SK-N-SH (cell line): ENCODE results near the gene ACAP2. TPM values are rescaled to one million over a fixed set of nuclear protein-coding genes. Genes with fewer than 3 reads are reported as not detected.
A peak's percentile ranks its signal among the peaks of the same experiment; 100 is the strongest.

ENCODE experiments used
- CTCF ChIA-PET: fragments of 300-600, 350-600 bp; formaldehyde crosslinking; extraction: SDS; loops from one replicate; lab custom pipeline; 2021; lab: Yijun Ruan, JAX
- POLR2A ChIA-PET: fragments of 350-600 bp; sonication (Branson Sonifier 250); formaldehyde crosslinking; extraction: SDS; loops from one replicate; lab custom pipeline; 2020; ENCODE audit warnings: antibody characterized with exemption, inconsistent platforms; lab: Yijun Ruan, JAX
- DNase-seq: peaks from one replicate; pipeline ENCODE4 v3.0.0; 2012
- H2AFZ ChIP-seq: fragments of 200-600 bp; sonication (generic); 2 replicates; pipeline ENCODE4 v1.8.1; 2016; ENCODE audit warnings: antibody characterized with exemption, mild to moderate bottlenecking, low read depth
- H3F3A ChIP-seq: fragments of 200-600 bp; sonication (generic); replicated peaks from 2 replicates; pipeline ENCODE3; 2016; ENCODE audit warnings: antibody characterized with exemption, mild to moderate bottlenecking; ENCODE audit not compliant: insufficient read depth
- H3K27ac ChIP-seq, 2 experiments: fragments of 200-500 bp in 1 of 2; fragments of 200-600 bp in 1 of 2; sonication (Bioruptor generic) in 1 of 2; sonication (generic), shearing (Covaris generic) in 1 of 2; 2 replicates each; pipeline versions ENCODE4 v1.5.1 to v1.6.1; 2014 to 2016; ENCODE audit warnings: low read depth in 2 of 2, inconsistent platforms in 1 of 2, low read length in 1 of 2, mild to moderate bottlenecking in 1 of 2, mixed read lengths in 1 of 2
- H3K27me3 ChIP-seq: fragments of 200-600 bp; sonication (generic), shearing (Covaris generic); 2 replicates; pipeline ENCODE4 v1.6.1; 2016; ENCODE audit warnings: mixed run types; ENCODE audit not compliant: insufficient read depth
- H3K36me3 ChIP-seq, 2 experiments: fragments of 200-500 bp in 1 of 2; fragments of 200-600 bp in 1 of 2; sonication (Bioruptor generic) in 1 of 2; sonication (generic) in 1 of 2; replicated peaks in 1 of 2; 2 replicates each; pipeline versions ENCODE3 to v1.5.1; 2014 to 2016; ENCODE audit warnings: low read length in 1 of 2, mild to moderate bottlenecking in 1 of 2; ENCODE audit not compliant: insufficient read depth in 2 of 2, control insufficient read depth in 1 of 2
- H3K4me1 ChIP-seq, 2 experiments: fragments of 200-500 bp in 1 of 2; fragments of 200-600 bp in 1 of 2; sonication (Bioruptor generic) in 1 of 2; sonication (generic), shearing (Covaris generic) in 1 of 2; 2 replicates each; pipeline versions ENCODE4 v1.5.1 to v1.6.1; 2014 to 2016; ENCODE audit warnings: low read depth in 1 of 2, low read length in 1 of 2, mixed run types in 1 of 2; ENCODE audit not compliant: insufficient read depth in 2 of 2, control insufficient read depth in 1 of 2
- H3K4me2 ChIP-seq: fragments of 200-600 bp; sonication (generic), shearing (Covaris generic); 2 replicates; pipeline ENCODE4 v1.6.1; 2017; ENCODE audit warnings: mixed run types
- H3K4me3 ChIP-seq, 2 experiments: fragments of 200-500 bp in 1 of 2; fragments of 200-600 bp in 1 of 2; sonication (Bioruptor generic) in 1 of 2; sonication (generic), shearing (Covaris generic) in 1 of 2; 2 replicates each; pipeline versions ENCODE4 v1.5.1 to v1.8.1; 2014 to 2016; ENCODE audit warnings: low read depth in 2 of 2, inconsistent platforms in 1 of 2, low read length in 1 of 2, mild to moderate bottlenecking in 1 of 2, mixed read lengths in 1 of 2, moderate library complexity in 1 of 2
- H3K79me2 ChIP-seq: fragments of 200-600 bp; sonication (generic); 2 replicates; pipeline ENCODE4 v1.8.1; 2017; ENCODE audit warnings: mild to moderate bottlenecking; ENCODE audit not compliant: insufficient read depth
- H3K9ac ChIP-seq: fragments of 200-600 bp; sonication (generic); 2 replicates; pipeline ENCODE4 v1.6.1; 2017; ENCODE audit warnings: mixed run types
- H3K9me2 ChIP-seq: fragments of 200-600 bp; sonication (generic); 2 replicates; pipeline ENCODE4 v1.6.1; 2017; ENCODE audit warnings: mixed run types
- H3K9me3 ChIP-seq: fragments of 200-600 bp; sonication (generic); 2 replicates; pipeline ENCODE4 v1.6.1; 2017; ENCODE audit warnings: mixed run types, mild to moderate bottlenecking, moderate library complexity
- H4K20me1 ChIP-seq: fragments of 200-600 bp; sonication (generic); 2 replicates; pipeline ENCODE4 v1.6.1; 2017; ENCODE audit warnings: mild to moderate bottlenecking, mixed run types; ENCODE audit not compliant: insufficient read depth
- ELF1 ChIP-seq: IDR thresholded peaks from 2 replicates; pipeline ENCODE4 v1.4.0; 2012
- EP300 ChIP-seq, 2 experiments: IDR thresholded peaks; 2 replicates each; pipeline versions ENCODE4 v1.4.0 to v1.6.1; 2012; ENCODE audit warnings: borderline replicate concordance in 1 of 2, low read depth in 1 of 2, low read length in 1 of 2
- FOSL2 ChIP-seq: IDR thresholded peaks from 2 replicates; pipeline ENCODE4 v1.4.0; 2012; ENCODE audit warnings: low read depth, mild to moderate bottlenecking, moderate library complexity, borderline replicate concordance
- GABPA ChIP-seq: IDR thresholded peaks from 2 replicates; pipeline ENCODE4 v1.4.0; 2012; ENCODE audit warnings: low read depth, mild to moderate bottlenecking
- IRF3 ChIP-seq: fragments of 150-350 bp; IDR thresholded peaks from 2 replicates; pipeline ENCODE4 v1.6.1; 2016; ENCODE audit warnings: mild to moderate bottlenecking, low read depth, low read length
- JUND ChIP-seq: IDR thresholded peaks from 2 replicates; pipeline ENCODE4 v1.4.0; 2012
- NFIC ChIP-seq: IDR thresholded peaks from 2 replicates; pipeline ENCODE4 v1.4.0; 2012; ENCODE audit warnings: borderline replicate concordance
- POLR2AphosphoS5 ChIP-seq: IDR thresholded peaks from 2 replicates; pipeline ENCODE4 v1.6.1; 2012; ENCODE audit warnings: low read depth, low read length
- RAD21 ChIP-seq: IDR thresholded peaks from 2 replicates; pipeline ENCODE4 v1.6.1; 2012; ENCODE audit warnings: mild to moderate bottlenecking, low read length
- RCOR1 ChIP-seq: fragments of 150-350 bp; IDR thresholded peaks from 2 replicates; pipeline ENCODE4 v1.6.1; 2017; ENCODE audit warnings: antibody characterized with exemption, low read length
- RFX5 ChIP-seq: IDR thresholded peaks from 2 replicates; pipeline ENCODE4 v1.6.1; 2012; ENCODE audit warnings: mild to moderate bottlenecking, improper control_type of control experiment, low read length
- SMC3 ChIP-seq: IDR thresholded peaks from 2 replicates; pipeline ENCODE4 v1.6.1; 2012; ENCODE audit warnings: low read depth, low read length, improper control_type of control experiment
- WGBS: methylation state at CpG from one replicate; pipeline ENCODE4 v1.1.6; 2017; ENCODE audit warnings: low lambda C conversion rate; 5-methylcytosine and 5-hydroxymethylcytosine counted together
- polyA plus RNA-seq, 3 experiments: library from polyadenylated mRNA; depleted of rRNA; stranded (reverse); fragments of >200 nt; gene quantifications; 2 replicates each; pipeline ENCODE4 v1.2.3, GENCODE V29; 2012
- TF ChIP-seq, protein P1 (sequence below): fragments of 150-350 bp; IDR thresholded peaks from 2 replicates; pipeline ENCODE4 v1.6.1; 2017; ENCODE audit warnings: antibody characterized with exemption, low read length, low read depth, borderline replicate concordance
- TF ChIP-seq, protein P2 (sequence below): fragments of 200-600 bp; sonication (generic); IDR thresholded peaks from 2 replicates; pipeline ENCODE4 v1.6.1; 2017; ENCODE audit warnings: antibody characterized with exemption, mild to moderate bottlenecking, moderate library complexity
- TF ChIP-seq, protein P3 (sequence below): IDR thresholded peaks from 2 replicates; pipeline ENCODE4; 2012
- TF ChIP-seq, protein P4 (sequence below): IDR thresholded peaks from 2 replicates; pipeline ENCODE4 v1.4.0; 2012; ENCODE audit warnings: low read depth, borderline replicate concordance

Gene ACAP2
- polyA plus RNA-seq, 1 of the 3 experiments (the other 2 are of a cell fraction) = 6.8 TPM

- TF ChIP-seq, protein P1, sequence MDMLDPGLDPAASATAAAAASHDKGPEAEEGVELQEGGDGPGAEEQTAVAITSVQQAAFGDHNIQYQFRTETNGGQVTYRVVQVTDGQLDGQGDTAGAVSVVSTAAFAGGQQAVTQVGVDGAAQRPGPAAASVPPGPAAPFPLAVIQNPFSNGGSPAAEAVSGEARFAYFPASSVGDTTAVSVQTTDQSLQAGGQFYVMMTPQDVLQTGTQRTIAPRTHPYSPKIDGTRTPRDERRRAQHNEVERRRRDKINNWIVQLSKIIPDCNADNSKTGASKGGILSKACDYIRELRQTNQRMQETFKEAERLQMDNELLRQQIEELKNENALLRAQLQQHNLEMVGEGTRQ = no peak
- Histone ChIP-seq H3K9me2 (no peaks in the 10 kb centered on the region), H3K79me2 (peaks cover 97% of the 10 kb centered on the region), H4K20me1 (peaks cover 34% of the 10 kb centered on the region), H3K4me3 (no peak overlapping the region), H3K4me2 (no peak overlapping the region), H3K4me1 (peaks cover 0 to 3% of the 10 kb centered on the region in 2 experiments; a peak in 2 of 4 replicates), H3K9ac (no peak overlapping the region), H3F3A (no peaks in the 10 kb centered on the region), H3K9me3 (no peaks in the 10 kb centered on the region), H3K27ac (peak overlapping the region in 1 of 2 experiments; percentile 34; a peak in 1 of 4 replicates), H3K36me3 (peaks cover 0 to 2% of the 10 kb centered on the region in 2 experiments), H2AFZ (no peak overlapping the region), H3K27me3 (no peaks in the 10 kb centered on the region)
- ChIA-PET POLR2A (no interaction called here), CTCF (no interaction called here)
- DNase-seq = peak; percentile 22
- WGBS = 92% methylated on average over 3 of the region's 3 CpGs
Measured at GRCh38 chr3:195425849-195426248, 17.0 kb downstream of the ACAP2 start.

- no peak overlapping the region for H3K4me3 ChIP-seq
- no peaks in the 10 kb centered on the region for H3K27me3 ChIP-seq
- H3K27ac ChIP-seq = no peak overlapping the region
- H3K4me1 ChIP-seq = peaks cover 0 to 3% of the 10 kb centered on the region in 2 experiments; a peak in 2 of 4 replicates
- peaks cover 0 to 2% of the 10 kb centered on the region in 2 experiments for H3K36me3 ChIP-seq
- peaks cover 38% of the 10 kb centered on the region for H4K20me1 ChIP-seq
- peaks cover 92% of the 10 kb centered on the region for H3K79me2 ChIP-seq
- no peaks in the 10 kb centered on the region for H3K9me2 ChIP-seq
- TF ChIP-seq RFX5 = no peak
- no peak for TF ChIP-seq GABPA
- no peak for TF ChIP-seq EP300 (IDR thresholded peaks at IDR 0.05; ENCODE audit: borderline replicate concordance in 1 of 2, low read depth in 1 of 2, low read length in 1 of 2)
- TF ChIP-seq, protein P2, sequence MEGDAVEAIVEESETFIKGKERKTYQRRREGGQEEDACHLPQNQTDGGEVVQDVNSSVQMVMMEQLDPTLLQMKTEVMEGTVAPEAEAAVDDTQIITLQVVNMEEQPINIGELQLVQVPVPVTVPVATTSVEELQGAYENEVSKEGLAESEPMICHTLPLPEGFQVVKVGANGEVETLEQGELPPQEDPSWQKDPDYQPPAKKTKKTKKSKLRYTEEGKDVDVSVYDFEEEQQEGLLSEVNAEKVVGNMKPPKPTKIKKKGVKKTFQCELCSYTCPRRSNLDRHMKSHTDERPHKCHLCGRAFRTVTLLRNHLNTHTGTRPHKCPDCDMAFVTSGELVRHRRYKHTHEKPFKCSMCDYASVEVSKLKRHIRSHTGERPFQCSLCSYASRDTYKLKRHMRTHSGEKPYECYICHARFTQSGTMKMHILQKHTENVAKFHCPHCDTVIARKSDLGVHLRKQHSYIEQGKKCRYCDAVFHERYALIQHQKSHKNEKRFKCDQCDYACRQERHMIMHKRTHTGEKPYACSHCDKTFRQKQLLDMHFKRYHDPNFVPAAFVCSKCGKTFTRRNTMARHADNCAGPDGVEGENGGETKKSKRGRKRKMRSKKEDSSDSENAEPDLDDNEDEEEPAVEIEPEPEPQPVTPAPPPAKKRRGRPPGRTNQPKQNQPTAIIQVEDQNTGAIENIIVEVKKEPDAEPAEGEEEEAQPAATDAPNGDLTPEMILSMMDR = no peak
- TF ChIP-seq ELF1 = no peak
- no peak for TF ChIP-seq POLR2AphosphoS5
- no peak for TF ChIP-seq JUND
- no peak for TF ChIP-seq RCOR1
- TF ChIP-seq RAD21 = no peak
- TF ChIP-seq, protein P3, sequence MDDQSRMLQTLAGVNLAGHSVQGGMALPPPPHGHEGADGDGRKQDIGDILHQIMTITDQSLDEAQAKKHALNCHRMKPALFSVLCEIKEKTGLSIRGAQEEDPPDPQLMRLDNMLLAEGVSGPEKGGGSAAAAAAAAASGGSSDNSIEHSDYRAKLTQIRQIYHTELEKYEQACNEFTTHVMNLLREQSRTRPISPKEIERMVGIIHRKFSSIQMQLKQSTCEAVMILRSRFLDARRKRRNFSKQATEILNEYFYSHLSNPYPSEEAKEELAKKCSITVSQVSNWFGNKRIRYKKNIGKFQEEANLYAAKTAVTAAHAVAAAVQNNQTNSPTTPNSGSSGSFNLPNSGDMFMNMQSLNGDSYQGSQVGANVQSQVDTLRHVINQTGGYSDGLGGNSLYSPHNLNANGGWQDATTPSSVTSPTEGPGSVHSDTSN = no peak
- no peak for TF ChIP-seq SMC3
- TF ChIP-seq IRF3 = no peak
- TF ChIP-seq, protein P4, sequence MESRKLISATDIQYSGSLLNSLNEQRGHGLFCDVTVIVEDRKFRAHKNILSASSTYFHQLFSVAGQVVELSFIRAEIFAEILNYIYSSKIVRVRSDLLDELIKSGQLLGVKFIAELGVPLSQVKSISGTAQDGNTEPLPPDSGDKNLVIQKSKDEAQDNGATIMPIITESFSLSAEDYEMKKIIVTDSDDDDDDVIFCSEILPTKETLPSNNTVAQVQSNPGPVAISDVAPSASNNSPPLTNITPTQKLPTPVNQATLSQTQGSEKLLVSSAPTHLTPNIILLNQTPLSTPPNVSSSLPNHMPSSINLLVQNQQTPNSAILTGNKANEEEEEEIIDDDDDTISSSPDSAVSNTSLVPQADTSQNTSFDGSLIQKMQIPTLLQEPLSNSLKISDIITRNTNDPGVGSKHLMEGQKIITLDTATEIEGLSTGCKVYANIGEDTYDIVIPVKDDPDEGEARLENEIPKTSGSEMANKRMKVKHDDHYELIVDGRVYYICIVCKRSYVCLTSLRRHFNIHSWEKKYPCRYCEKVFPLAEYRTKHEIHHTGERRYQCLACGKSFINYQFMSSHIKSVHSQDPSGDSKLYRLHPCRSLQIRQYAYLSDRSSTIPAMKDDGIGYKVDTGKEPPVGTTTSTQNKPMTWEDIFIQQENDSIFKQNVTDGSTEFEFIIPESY = no peak
- TF ChIP-seq FOSL2 = no peak
- no peak for TF ChIP-seq NFIC
- H3K9me3 ChIP-seq = no peaks in the 10 kb centered on the region
- 100% methylated on average over 2 of the region's 2 CpGs for WGBS
- H3F3A ChIP-seq = no peaks in the 10 kb centered on the region
- CTCF ChIA-PET = no interaction called here
- no peak for DNase-seq
- no peak overlapping the region for H3K4me2 ChIP-seq
- POLR2A ChIA-PET = no interaction called here
- H2AFZ ChIP-seq = no peak overlapping the region
- H3K9ac ChIP-seq = no peak overlapping the region
Measured at GRCh38 chr3:195423818-195424217, 19.0 kb downstream of the ACAP2 start.
